Medulla oblongata (tissue), 1 donor: Measurements from ENCODE around the gene ATP1A2.

Experiments
- DNase-seq: peaks from one replicate; pipeline ENCODE4 v3.0.0-alpha.2; 2015; ENCODE audit errors: extremely low spot score

The ATP1A2 gene

DNA sequence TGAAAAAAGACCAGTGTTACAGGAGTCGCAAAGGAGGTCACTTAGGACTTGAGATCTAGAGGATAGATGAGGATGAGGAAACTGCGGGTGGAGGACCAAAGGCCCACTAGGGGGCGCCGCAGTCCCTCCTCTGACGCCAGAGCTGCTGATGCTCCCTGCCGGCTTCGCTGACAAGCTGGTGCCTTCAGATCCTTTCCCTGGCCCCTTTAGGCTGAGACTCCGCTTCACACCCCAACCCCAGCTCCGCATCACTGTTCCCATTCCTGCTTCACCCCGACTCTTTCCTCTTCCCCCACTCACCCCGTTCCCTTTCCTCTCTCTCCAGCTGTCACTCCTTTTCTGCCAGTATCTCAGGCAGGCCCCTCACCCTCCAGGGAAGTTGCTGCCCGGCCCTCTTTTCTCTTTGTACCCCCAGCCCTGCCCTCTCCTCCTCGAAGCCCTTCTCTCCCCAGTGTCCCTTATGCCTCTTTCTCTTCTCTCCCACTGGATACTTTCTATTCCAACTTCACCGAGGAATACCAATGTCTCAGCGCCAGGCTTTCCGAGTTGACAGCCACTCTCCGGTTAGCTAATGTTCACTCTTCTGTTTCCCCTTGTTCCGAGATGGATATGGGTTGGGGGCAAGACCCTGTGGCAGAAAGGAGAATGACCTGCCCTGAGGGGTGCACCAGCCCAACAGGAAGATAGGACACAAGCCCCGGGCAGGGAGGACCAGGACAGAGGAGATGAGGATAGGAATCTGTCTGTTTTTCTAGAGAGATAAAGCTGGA lies 29.7 kb upstream of the ATP1A2 start:
- DNase-seq: peak; percentile 93

DNA sequence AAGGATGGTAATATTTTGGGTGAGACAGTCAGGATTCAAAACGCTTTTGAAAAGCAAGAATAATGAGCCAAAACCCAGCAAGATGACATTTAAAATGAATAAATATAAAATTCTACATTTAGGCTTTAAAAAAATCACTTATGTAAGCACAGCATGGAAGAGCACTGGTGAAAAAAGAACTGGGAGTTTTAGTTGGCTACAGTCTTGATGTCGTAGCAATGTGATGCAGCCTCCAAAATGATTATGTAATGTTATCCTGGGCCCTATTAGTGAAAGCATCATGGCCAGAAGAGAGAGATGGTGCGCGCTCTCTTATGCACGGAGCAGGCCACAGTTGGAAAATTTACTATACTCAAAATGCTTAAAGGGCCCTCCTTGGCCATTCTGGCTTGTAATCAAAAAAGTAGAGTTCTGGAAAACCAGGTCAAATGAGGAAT lies 29.1 kb upstream of the ATP1A2 start:
- peak; percentile 53 for DNase-seq

DNA sequence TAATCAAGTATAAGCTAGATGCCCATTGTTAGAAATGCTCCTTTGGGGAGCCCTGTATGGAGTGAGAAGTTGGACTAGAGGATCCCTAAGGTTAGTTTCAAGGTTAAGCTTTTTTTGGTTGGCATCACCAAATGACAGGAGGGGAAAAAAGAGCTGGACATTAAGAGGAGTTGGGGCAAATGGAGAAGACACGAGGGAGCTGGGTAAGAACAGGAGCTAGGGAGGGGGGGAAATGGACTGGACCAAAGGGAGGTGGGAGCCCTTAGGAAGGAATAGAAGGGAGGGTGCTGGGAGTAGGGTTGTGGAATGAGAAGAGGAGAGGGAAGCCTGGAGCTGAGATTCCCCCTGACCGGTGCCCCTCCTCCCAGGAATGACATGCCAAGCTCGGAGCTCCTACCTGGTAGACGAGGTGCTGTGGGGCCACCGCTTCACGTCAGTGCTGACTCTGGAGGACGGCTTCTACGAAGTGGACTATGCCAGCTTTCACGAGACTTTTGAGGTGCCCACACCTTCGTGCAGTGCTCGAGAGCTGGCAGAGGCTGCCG lies 28.4 kb upstream of the ATP1A2 start:
- no peak for DNase-seq

DNA sequence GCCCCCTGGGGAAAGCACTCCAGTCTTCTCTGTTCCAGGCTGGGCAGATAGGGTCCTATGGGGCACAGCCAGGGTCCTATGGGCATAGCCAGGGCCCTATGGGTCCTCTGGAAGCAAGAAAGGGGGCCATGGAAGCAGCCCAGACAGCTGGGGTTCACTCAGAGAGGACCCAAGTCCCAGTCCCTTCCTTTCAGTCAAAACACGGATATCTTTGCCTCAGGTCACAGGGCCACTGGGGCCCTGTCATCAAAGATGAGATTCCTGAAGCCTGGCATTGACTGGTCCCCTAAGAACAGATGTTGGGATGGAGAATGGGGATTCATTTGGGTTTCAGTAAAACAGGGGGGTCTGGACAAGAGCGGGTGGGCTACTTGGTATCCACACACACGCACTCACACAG lies 25.7 kb upstream of the ATP1A2 start:
- no peak for DNase-seq

DNA sequence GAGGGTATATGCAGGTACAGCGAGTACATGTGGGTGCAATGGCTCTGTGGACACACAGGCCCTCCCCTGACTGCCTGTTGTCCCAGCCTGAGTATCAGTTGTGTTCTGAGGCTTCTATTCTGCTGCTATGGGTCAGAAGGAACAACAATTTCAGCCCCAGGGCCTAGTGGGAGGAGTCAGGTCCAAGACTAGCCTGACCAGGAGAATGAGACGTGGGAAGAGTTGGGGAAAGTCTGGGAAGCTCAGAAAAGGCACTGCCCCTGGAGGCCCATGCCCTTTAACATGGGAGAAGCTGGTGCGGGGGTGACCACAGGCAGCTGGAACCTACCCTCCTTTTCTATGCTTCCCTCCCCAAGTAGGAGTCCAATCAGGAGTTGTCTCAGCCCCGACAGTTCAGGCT lies 24.8 kb upstream of the ATP1A2 start:
- DNase-seq: no peak

DNA sequence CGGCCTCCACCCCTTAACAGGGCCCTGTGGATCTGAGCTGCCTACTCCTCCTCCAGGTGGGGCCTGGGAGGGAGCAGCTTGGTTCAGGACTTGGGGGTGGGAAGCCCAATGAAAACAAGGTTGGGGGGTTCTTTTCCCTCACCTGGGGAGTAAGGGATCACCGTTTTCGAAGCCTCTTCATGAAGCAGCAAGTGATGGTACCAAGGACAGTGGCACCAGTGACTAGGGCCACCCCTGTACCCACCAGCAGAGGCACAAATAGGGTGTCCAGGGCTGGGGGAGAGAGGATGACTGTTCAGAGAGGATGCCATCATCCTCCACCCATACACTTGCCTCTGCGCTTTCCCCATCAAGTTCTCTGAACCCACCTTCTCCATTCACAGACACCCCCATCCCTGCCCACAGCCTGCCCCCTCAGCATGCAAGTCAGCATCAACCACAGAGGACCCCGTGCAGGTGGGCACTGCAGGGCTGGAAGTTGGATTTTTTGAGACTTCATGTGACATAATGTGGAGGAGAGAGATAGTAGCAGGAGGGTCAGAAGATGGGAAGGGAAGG lies 23.8 kb upstream of the ATP1A2 start:
- no peak for DNase-seq

DNA sequence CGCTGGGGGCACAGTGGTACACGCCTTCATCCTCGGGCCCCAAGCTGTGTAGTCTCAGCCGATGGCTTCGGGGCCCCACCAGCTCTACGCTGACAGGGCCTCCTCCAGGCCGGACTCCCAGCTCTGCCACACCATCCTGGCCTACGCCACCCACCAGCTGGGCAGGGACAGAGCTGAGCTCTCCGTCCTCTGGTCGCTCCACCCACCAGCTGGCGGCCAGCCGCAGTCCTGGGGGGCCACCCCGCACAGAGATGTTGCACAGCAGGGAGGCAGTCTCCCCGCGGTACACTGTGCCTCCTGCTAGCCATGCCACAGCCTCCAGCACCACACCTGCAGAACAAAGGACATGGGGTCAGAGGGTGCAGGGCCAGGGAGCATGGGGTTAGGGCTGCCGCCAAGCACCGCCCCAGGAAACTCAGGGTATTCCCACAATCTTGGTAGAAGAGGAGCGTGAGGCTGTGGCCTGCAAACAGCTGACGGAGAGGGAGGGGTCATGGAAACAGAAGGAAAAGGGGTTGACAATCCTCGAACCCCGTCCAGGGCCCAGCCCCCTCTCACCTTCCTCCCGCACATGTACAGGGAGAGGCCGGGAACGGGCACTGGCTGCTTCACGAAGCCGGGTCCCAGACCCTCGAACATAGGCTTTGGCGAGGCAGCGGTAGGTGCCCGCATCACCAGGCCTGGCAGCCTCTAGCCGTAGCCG lies 23.0 kb upstream of the ATP1A2 start:
- DNase-seq: no peak

DNA sequence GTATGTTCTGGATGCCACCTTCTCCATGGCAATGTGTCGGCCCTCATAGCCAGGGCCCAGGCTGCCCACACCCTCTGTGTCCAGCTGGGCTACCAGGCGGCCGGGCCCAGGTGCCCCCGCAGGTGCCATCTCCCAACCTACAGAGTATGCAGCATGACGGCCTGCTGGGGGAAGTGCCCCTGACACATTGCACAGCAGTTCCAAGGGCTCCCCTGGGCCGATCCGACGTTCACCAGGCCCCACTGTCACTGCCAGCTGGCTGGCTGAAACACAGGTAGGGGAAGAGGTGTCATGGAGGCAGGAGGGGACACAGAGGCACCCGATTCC lies 22.5 kb upstream of the ATP1A2 start:
- DNase-seq: no peak

DNA sequence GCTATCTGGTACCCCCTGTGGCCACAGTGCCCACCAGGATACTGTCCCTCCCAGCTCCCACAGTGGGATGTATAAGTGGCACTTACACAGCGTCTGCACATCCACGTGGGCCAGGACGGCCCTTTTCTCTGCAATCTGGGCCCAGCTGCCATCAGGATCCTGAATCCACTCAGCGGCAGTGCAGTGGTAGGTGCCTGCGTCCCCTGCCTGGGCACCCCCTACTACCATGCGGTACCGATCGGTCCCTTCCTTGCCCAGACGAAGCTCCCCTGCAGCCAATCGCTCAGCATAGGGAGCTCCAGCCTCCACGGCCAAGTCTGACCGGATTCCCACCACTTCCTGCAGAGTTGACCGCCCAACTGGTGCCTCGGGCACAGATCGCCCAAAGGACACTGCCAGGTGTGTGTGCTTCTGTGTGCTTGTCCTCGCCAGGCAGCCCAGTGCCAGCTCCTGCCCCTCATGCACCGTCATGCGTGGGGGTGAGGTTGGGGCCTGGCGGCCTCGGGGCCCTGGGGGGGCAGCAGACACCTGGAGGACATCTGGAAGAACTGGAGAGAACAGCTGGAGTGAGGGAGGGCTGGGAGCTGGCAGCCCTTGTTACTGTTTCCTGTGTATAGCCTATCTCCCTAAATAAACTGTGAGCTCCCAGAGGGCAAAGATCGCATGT lies 21.8 kb upstream of the ATP1A2 start:
- DNase-seq: no peak

DNA sequence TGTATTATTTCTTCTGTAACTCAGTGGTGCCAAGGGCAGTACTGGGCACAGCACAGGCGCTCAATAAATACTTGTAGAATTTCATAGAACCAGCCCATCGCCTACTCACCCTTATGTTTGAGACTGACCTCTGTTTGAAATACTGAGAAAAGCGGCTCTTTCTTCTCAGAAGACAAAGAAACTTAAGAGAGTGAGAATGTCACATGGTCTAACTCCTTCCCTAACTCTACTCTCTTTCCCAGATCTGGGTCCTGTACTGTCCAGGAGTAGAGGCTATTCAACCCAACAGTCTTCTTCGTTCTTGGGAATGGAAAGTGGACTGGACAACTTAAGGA lies 21.3 kb upstream of the ATP1A2 start:
- no peak for DNase-seq

DNA sequence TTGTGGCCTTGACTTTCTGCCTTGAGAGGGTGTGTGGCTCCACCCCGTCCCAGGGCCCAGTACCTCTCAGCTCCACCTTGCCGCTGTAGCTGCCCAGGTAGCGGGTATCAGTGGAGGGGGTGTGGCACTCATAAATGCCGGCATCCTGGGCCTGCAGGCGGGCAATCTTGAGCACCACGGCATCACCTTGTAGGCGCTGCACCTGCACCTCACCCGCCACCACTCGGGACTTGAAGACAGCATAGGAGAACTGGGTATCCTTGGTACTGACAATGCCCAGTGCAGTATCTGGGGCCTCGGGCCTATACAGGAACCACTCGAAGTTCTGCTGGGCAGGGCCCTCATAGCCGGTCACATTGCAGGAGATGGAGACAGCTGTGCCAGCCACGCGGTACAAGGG lies 20.8 kb upstream of the ATP1A2 start:
- no peak for DNase-seq

DNA sequence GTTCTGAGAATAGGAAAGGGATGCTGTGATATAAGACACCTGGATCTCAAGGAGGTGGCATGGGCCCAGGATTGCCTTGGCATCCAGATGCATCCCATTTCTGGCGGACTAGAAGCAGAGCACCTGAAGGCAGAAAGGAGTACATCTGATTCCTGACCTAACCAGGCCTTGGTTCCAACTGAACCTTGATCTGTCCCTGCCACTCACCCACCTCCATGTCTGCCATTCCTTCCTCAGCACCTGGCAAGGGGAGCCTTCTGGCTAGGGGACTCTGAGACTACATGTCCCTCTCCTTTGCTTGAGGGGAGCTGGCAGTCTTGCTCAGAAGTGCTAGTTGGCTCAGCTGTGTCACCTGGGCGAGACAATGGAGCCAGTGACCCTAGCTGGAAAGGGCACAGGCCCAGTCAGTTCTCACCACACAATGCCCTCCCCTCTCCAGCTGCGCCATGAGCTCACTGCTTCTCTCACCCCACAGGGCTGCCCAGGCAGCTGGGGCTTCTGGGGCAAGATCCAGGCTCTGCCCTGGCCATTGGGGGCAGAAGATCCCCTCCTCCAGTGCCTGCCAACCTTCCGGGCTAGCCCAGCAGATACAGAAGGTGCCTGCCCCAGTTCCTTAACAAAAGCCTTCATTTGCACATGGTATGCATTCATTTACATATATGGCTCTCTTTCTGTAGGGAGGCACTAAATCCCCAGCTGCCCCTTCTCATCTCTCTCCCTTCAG lies 20.0 kb upstream of the ATP1A2 start:
- DNase-seq: peak; percentile 93

DNA sequence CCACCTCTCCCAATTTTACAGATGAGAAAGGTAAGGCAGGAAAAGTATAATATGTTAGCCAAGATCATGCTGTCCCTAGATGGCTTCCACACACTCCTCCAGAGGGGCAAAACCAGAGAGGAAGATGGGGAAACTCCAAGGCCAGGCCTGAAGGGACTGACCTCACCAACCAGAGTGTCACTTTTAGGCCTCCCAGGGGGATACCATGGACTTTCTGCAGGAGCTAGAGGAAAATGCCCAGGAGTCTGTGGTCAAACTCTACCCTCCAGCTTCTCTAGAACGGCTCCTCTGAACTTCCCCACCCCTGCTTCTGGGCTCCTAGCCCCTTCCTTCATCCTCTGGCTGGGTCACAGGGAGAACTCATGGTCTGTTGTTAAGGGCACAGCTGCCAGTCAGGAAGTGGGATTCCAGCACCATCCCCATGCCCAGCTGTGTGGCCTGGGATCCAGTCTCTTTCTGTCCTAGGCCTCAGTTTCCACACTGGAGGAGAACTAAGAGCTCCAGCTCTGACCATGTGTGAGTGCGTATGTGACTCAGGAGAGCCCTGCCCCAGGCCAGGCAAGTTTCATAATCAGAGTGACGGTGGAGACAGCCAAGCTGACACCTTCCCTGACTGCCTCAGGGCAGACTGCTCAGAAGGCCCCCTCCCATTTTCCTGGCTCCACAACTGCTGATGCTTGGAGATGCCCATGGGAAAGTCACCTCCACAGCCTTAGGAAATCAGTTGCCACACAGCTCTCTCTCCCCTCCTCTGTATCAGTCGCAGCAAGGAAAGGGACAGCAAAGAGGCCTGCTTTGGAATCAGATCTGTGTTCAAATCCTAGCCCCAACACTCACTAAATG lies 19.1 kb upstream of the ATP1A2 start:
- DNase-seq: peak; percentile 43

DNA sequence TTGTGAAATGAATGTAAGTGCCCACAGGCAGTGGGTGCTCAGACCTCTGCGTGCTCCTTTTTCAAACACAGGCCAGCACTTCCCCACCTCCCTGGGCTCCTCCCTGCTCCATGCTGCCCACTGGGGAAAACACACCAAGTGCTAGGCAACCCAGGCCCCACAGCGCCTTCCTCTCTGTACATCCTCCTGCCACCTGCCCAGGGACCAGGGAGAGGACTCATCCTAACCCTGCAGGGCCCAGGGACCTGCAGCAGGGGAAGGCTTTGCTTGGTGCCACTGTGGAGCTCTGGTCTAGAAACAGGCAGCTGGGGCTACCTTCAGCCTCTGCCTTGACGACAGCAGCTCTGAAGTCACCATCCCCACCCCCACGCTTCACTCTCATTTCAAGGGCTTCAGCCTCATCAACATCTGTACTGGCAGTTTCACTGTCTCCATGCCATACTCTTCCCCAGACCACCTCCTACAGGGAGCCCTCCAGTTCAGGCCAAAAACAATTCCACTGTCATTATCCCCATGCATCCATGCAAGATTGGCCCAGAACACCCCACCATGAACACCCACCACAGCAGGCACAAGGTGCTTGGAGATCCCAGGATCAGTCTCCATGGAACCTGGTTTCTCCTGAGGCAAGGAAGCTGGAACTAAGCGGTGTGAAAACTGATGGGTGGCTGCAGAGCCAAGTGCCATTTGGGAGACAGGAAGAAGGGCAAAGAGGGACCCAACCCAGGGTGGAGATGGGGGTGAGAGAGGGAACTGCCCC lies 18.2 kb upstream of the ATP1A2 start:
- peak; percentile 41 for DNase-seq

DNA sequence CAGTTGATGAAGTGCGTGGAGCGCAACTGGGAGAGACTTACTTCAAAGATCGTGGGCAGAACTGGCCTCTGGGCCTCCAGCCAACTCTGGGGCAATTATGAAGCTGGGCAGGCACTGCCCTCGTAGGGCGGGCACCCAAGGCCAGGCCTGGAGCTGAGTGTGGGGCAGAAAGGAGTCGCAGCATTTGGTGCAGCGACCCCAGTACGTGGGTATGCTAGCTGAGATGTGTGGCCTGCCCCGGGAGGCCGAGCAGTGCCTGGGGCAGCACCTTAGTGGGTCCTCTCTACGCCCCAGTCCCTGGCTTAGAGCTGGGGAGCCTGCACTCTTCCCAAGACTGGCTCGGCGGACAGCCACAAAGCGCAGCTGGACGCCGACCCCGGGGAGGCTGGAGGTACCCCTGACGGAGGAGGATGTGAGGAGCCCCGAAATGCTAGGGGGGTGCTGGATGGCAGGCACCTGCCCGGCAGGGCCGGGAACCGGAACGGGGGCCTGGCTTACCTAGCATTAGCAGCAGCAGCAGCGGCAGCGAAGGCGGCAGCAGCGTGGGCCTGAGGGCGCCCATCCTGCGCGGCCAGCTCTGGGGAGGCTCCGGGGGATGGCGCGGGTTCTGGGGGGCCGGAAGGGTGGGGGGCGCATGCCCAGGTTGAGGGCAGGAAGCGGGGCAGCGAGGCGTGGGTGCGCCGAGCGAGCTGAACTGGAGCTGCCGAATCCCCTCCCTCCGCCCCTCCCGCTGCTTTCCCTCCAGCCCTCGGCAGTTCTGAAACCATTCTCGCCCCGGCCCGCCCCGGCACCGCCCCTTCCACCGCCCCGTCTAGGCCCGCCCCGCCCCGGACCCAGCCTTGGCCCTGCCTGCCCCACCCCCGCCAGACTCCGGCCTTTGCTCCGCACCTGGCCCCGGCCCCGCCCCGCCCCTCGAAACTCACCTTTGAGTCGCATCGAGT lies 17.4 kb upstream of the ATP1A2 start, which contains the start of gene IGSF8:
TSS of gene IGSF8 (minus strand) at position 709 of the 941 bp plus-strand sequence. CDS start at position 562, 147 bp downstream.
- DNase-seq: peak; percentile 84

DNA sequence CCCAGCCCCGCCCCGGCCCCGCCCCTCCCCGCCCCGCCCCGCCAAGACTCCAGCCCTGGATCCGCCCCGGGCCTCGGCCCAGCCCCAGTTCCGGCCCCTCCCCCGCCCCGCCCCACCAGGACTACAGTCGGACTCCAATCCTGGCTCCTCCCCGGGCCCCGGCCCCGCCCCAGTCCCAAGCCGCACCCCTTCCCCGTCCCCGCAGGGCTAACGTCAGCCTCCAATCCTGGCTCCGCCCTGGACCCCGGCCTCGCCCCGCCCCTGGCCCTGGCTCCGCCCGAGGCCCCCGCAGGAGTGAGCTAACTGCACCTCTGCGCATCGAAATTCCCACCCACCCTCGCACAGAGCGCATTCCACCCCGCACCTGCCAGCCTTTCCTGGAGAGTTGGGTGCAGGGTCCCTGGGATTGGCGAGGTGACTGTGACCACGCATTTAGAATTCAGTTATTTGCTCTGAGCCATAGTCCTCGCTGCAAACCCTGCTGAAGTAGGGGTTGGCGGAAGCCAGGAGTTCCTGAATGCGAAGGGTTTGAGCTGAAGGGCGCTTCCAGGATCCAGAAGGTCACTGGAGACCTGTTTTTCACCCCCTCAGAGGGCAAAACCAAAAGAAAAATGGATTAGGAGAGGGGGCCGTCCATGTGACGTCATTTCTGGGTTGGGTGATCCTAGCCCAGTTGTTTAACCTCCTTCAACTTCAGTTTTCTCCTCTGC lies 16.6 kb upstream of the ATP1A2 start:
- DNase-seq: peak; percentile 97

DNA sequence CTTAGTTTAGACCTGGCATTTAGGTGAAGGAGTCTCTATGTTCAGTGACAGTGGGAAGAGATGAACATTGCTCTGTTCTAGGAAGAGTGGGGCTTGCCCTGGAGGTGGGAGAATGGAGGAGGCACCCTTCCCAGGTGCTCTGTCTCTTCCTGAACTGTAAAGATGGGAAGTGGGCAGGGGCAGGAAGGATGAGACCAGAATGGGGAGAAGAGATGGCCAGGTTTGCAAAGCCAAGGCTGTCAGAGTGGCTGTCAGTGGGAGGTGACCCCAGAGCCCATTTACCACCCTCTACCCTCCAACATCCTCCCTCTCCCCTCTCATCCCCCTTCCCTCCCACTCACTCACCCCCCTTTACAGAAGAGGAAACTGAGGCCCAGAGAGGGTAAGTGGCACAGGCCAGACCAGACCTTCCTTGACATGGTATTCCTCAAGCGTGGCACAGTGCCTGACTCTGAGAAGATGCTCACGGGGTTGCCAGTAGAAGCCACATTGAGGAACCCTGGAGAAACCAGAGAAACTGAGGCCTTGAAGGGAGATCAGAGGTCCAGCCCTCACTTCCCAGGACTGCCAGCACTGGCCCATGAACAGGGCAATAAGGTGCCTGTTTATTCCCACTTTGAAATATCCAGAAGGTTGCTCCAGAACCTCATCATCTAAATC lies 15.7 kb upstream of the ATP1A2 start:
- no peak for DNase-seq
